ENCODE data around the gene PPIP5K1.
"Not testable (repeated sequence)": the region's sequence is repeated elsewhere in the genome, so short reads cannot be mapped to it uniquely, and the experiment has no call there.

Gene PPIP5K1

GRCh38 chr15:43541785-43542184 lies 48.2 kb downstream of the PPIP5K1 start:
- H3K4me3 ChIP-seq (replicated peaks; ENCODE audit: low read depth, low read length): no peak overlapping the region
- no peak for DNase-seq (ENCODE audit: extremely low read depth, low read depth)
- no peak for TF ChIP-seq CTCF (IDR thresholded peaks at IDR 0.05; ENCODE audit: low read depth, low read length, missing control alignments)

- H3K4me3 ChIP-seq (replicated peaks; ENCODE audit: low read depth, low read length): no peak overlapping the region
- TF ChIP-seq CTCF (IDR thresholded peaks at IDR 0.05; ENCODE audit: low read depth, low read length, missing control alignments): no peak
- DNase-seq (ENCODE audit: extremely low read depth, low read depth): no peak
Observed at GRCh38 chr15:43538091-43538490, 51.9 kb downstream of the PPIP5K1 start.

GRCh38 chr15:43534897-43535296 lies 55.1 kb downstream of the PPIP5K1 start:
- DNase-seq (ENCODE audit: extremely low read depth, low read depth): no peak
- no peak overlapping the region for H3K4me3 ChIP-seq (replicated peaks; ENCODE audit: low read depth, low read length)
- no peak for TF ChIP-seq CTCF (IDR thresholded peaks at IDR 0.05; ENCODE audit: low read depth, low read length, missing control alignments)

- not testable (repeated sequence) for DNase-seq (ENCODE audit: extremely low read depth, low read depth); H3K4me3 ChIP-seq (replicated peaks; ENCODE audit: low read depth, low read length)
Observed at GRCh38 chr15:43532826-43533225, 57.2 kb downstream of the PPIP5K1 start.

- no peak for DNase-seq (ENCODE audit: extremely low read depth, low read depth)
- no peak for TF ChIP-seq CTCF (IDR thresholded peaks at IDR 0.05; ENCODE audit: low read depth, low read length, missing control alignments)
- no peak overlapping the region for H3K4me3 ChIP-seq (replicated peaks; ENCODE audit: low read depth, low read length)
Observed at GRCh38 chr15:43531018-43531670, 58.9 kb downstream of the PPIP5K1 start.

GRCh38 chr15:43529587-43530345 lies 60.2 kb downstream of the PPIP5K1 start:
- H3K4me3 ChIP-seq (replicated peaks; ENCODE audit: low read depth, low read length): no peak overlapping the region
- DNase-seq (ENCODE audit: extremely low read depth, low read depth): no peak
- TF ChIP-seq CTCF (IDR thresholded peaks at IDR 0.05; ENCODE audit: low read depth, low read length, missing control alignments): no peak

GRCh38 chr15:43529141-43529540 lies 60.9 kb downstream of the PPIP5K1 start:
- no peak for TF ChIP-seq CTCF (IDR thresholded peaks at IDR 0.05; ENCODE audit: low read depth, low read length, missing control alignments)
- no peak for DNase-seq (ENCODE audit: extremely low read depth, low read depth)
- H3K4me3 ChIP-seq (replicated peaks; ENCODE audit: low read depth, low read length): no peak overlapping the region
